Thymus (tissue), 11 donors: ENCODE data around the gene KDELR1. TPM values are rescaled to one million over a fixed set of nuclear protein-coding genes. Genes with fewer than 3 reads are reported as not detected.

Experiments used
- DNase-seq, 9 donors: peaks; one replicate each; pipeline ENCODE4 v3.0.0-alpha.2; 2013; ENCODE audit warnings: low spot score in 9 of 9, low read depth in 6 of 9, missing footprints in 1 of 9
- H3K27ac ChIP-seq, 2 donors: one replicate each; pipeline ENCODE4 v1.5.1; 2013; ENCODE audit warnings: control low read depth in 1 of 2, low read depth in 1 of 2, low read length in 1 of 2, mild to moderate bottlenecking in 1 of 2, moderate library complexity in 1 of 2
- H3K27me3 ChIP-seq, 2 donors: one replicate each; pipeline ENCODE4 v1.5.1; 2013; ENCODE audit warnings: low read length in 1 of 2; ENCODE audit not compliant: control insufficient read depth in 2 of 2, insufficient read depth in 1 of 2
- H3K36me3 ChIP-seq, 2 donors: one replicate each; pipeline ENCODE4 v1.5.1; 2013; ENCODE audit warnings: low read length in 1 of 2, mild to moderate bottlenecking in 1 of 2, moderate library complexity in 1 of 2; ENCODE audit not compliant: control insufficient read depth in 2 of 2, insufficient read depth in 2 of 2
- H3K4me1 ChIP-seq, 2 donors: one replicate each; pipeline ENCODE4 v1.5.1; 2013; ENCODE audit warnings: low read length in 2 of 2; ENCODE audit not compliant: control insufficient read depth in 2 of 2, insufficient read depth in 2 of 2
- H3K4me3 ChIP-seq, 2 donors: one replicate each; pipeline ENCODE4 v1.5.1; 2013; ENCODE audit warnings: low read length in 2 of 2, control low read depth in 1 of 2, mild to moderate bottlenecking in 1 of 2
- H3K9me3 ChIP-seq, 2 donors: one replicate each; pipeline ENCODE4 v1.5.1; 2013; ENCODE audit warnings: low read length in 1 of 2, mild to moderate bottlenecking in 1 of 2; ENCODE audit not compliant: control insufficient read depth in 2 of 2, insufficient read depth in 1 of 2
- WGBS: extraction: QIAGEN DNeasy Blood & Tissue Kit; methylation state at CpG from one replicate; pipeline ENCODE4 v1.1.7; 2013; 5-methylcytosine and 5-hydroxymethylcytosine counted together
- polyA plus RNA-seq: library from polyadenylated mRNA; stranded (reverse); fragments of 200-250 nt; gene quantifications from one replicate; pipeline ENCODE4 v1.2.3, GENCODE V29; 2013
- total RNA-seq: library from RNA; stranded (reverse); fragments of 120-200 nt; gene quantifications from one replicate; pipeline ENCODE4 v1.2.4, GENCODE V29; 2013
- donor health status: healthy.

The KDELR1 gene
- total and polyA plus RNA-seq, 2 donors, result 20.7 to 81.0 TPM

DNA sequence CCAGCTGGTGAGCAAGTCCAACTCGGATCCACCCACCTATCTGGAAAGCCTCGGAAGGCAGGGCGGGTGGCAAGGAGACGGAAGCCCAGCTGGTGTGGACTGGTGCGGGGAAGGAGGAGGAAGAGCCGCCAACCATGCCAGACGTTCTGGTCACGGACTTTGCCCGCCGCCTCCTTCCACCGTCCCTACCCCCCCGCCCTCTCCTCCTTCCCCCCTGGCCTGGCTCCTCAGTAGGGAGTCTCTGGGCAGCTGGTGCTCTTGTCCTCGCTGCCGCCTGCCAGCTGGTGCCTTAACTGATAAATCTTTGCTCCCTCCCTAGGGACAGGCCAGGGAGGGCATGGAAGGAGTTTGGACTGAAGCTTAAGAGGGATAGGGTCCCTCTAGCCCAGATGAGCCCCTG is 22.4 kb downstream of the KDELR1 start:
- DNase-seq, result no peak
- Histone ChIP-seq H3K36me3 (no peaks in the 10 kb centered on the region), H3K27ac (no peak overlapping the region), H3K4me3 (no peak overlapping the region), H3K27me3 (peaks cover 0 to 3% of the 10 kb centered on the region in 2 donors), H3K9me3 (no peaks in the 10 kb centered on the region), H3K4me1 (peaks cover 3 to 9% of the 10 kb centered on the region in 2 donors)
- WGBS, result 95% methylated on average over 14 of the region's 14 CpGs

DNA sequence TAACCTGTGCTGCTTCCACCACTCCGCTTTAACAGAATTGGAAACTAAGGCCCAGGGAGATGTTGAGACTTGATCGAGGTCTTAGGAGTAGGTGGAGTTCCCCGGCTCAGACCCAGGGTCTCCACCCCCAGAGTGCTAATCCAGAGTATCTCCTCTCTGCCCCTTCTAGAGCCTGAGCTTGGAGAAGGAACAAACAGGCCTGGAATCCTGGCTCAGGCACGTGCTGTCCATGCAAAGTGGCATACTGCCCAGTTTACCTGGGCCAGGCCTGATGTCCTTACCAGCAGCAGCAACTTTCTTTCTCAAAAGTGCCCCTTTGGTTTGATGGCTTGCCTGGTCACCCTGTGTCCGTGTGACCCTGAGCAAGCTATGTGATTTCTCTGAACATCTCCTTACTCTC is 23.5 kb downstream of the KDELR1 start:
- no peak overlapping the region for H3K4me3 ChIP-seq
- no peaks in the 10 kb centered on the region for H3K27me3 ChIP-seq
- WGBS, result 94% methylated on average over 5 of the region's 5 CpGs
- peaks cover 0 to 8% of the 10 kb centered on the region in 2 donors for H3K9me3 ChIP-seq
- H3K36me3 ChIP-seq, result no peaks in the 10 kb centered on the region
- peaks cover 3 to 18% of the 10 kb centered on the region in 2 donors for H3K4me1 ChIP-seq
- H3K27ac ChIP-seq, result no peak overlapping the region
- DNase-seq, result no peak

DNA sequence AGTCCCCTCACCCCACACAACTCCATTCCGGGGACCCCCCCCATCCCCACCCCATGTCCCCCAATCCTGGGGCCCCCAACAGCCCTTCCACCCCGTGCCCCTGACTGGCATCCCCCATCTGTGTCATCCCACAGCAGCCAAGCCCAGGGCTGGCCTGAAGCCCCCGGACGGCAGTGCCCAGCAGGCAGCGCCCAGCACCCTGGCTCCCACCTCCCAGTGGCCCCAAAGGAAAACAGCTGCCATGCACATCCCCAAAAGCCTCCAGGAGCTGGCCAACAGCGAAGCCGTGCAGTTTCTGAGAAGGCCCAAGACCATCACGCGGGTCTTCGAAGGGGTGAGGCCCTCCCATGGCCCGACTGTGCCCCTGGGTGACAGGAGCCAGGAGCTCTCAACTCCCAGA is 25.7 kb downstream of the KDELR1 start:
- Histone ChIP-seq H3K4me1 (peaks cover 3 to 19% of the 10 kb centered on the region in 2 donors), H3K9me3 (peaks cover 0 to 8% of the 10 kb centered on the region in 2 donors), H3K4me3 (no peak overlapping the region), H3K27ac (no peak overlapping the region), H3K27me3 (no peaks in the 10 kb centered on the region), H3K36me3 (peaks cover 0 to 3% of the 10 kb centered on the region in 2 donors)
- 98% methylated on average over 11 of the region's 11 CpGs for WGBS
- DNase-seq, result no peak

DNA sequence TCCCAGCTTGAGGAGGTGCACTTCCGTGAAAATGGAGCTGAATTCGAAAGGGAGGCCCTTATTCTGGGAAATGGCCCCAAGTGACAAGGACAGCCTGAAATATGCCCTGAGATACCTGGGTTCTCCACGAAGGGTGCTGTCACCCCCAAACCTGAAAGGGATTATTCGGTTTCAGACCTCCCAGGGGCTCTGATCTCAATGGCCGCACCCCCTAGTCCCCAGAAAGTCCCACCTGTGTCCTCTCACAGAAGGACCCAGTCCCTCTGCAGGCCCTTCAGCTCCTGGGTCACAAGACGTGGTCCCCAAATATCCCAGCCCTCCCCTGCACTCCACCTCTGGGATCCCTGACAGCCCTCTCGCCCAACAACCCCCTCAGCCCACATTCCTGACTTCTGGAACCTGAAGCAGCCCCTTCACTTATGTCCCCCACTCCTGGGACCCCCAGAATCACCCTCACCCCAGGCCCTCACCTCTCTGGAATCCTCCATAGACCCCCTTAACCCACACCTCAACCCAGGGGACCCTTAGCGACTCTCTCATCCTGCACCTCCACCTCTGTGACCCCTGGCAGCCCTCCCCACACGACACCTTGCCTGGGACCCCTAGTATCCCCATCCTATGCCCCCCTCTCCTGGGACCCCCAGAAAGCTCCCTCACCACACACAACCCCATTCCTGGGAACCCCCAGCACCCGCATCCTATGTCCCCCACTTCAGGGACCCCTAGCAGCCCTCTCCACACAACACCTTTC is 26.6 kb downstream of the KDELR1 start:
- 69% methylated on average over 10 of the region's 10 CpGs for WGBS
- Histone ChIP-seq H3K27ac (peak overlapping the region; percentile 68 to 73), H3K4me3 (peak overlapping the region; percentile 64 to 70), H3K27me3 (no peaks in the 10 kb centered on the region), H3K36me3 (peaks cover 0 to 7% of the 10 kb centered on the region in 2 donors), H3K4me1 (peaks cover 3 to 19% of the 10 kb centered on the region in 2 donors), H3K9me3 (peaks cover 0 to 8% of the 10 kb centered on the region in 2 donors)
- DNase-seq, result no peak

DNA sequence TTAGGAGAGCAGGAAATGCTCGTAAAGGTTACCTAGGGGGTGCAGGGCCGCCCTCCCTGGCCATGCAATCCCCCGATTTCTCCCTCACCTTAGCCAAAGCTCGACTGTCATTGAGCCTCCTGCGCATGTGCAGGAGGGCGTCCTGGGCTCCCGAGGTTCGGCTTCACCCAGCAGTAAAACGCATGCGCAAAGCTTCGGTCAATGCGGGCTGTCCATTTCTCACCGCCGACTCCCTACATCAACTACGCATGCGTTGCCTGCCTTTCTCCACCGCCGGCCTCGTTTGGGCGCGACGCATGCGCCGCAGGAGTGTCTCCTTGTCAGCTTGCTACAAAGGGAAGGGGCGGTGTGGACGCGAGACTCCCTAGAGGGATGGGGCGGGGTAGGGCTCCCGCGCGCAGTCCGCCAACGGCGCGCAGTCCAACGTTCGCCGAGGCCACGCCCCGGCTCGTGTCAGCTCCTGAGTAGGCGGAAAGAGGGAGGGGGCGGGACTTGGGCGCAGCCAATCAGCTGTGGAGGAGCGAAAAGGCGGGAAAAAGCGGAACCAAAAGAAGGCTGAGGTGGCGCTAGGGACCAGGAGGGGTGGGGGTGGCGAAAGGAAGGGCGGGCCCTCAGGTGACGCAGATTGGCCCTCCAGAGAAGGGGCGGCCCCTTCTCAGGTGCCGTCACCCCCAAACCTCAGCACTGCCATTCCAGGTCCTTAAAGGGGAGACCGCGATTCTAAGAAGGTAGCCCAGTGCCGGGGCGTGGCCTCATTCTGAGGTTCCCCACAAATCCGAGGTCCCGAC is 27.3 kb downstream of the KDELR1 start, which contains the start of the genes SYNGR4 and TMEM143:
SYNGR4 (plus strand) TSS at position 558 of the 788 bp plus-strand sequence. CDS start 1,476 bp downstream, outside the sequence.
TMEM143 (minus strand) TSS at position 131 of the 788 bp plus-strand sequence; CDS start at position 111, 20 bp downstream.
- peaks cover 0 to 8% of the 10 kb centered on the region in 2 donors for H3K9me3 ChIP-seq
- under 1% methylated on average over 59 of the region's 59 CpGs for WGBS
- H3K27ac ChIP-seq, result peak within 1 kb of the TSS; percentile 90 to 96
- H3K27me3 ChIP-seq, result no peaks in the 10 kb centered on the region
- H3K4me3 ChIP-seq, result peak within 1 kb of the TSS; percentile 64 to 70
- H3K36me3 ChIP-seq, result peaks cover 0 to 10% of the 10 kb centered on the region in 2 donors
- DNase-seq, result peak; percentile 97 to 100 (median 99)
- H3K4me1 ChIP-seq, result peaks cover 3 to 19% of the 10 kb centered on the region in 2 donors

DNA sequence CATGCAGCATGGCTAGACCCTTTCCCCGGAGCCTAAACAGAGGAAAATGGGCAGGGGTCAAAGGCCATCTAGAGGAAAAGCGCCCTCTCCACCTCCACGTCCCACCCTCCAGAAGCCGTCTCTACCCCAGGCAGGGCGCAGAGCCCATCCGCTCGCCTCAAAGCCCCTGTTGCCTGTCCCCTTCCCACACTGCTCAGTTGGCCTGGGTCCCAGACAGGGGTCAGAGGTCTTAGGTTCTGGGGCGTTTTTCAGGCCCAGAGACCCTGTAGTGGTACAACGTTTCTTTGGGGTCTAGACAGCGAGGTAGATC is 27.9 kb downstream of the KDELR1 start:
- Histone ChIP-seq H3K27ac (peak overlapping the region; percentile 90 to 96), H3K27me3 (no peaks in the 10 kb centered on the region), H3K36me3 (peaks cover 2 to 15% of the 10 kb centered on the region in 2 donors), H3K4me1 (peaks cover 3 to 19% of the 10 kb centered on the region in 2 donors), H3K4me3 (peak overlapping the region; percentile 64 to 70), H3K9me3 (peaks cover 0 to 8% of the 10 kb centered on the region in 2 donors)
- no peak for DNase-seq
- WGBS, result 12% methylated on average over 10 of the region's 10 CpGs

DNA sequence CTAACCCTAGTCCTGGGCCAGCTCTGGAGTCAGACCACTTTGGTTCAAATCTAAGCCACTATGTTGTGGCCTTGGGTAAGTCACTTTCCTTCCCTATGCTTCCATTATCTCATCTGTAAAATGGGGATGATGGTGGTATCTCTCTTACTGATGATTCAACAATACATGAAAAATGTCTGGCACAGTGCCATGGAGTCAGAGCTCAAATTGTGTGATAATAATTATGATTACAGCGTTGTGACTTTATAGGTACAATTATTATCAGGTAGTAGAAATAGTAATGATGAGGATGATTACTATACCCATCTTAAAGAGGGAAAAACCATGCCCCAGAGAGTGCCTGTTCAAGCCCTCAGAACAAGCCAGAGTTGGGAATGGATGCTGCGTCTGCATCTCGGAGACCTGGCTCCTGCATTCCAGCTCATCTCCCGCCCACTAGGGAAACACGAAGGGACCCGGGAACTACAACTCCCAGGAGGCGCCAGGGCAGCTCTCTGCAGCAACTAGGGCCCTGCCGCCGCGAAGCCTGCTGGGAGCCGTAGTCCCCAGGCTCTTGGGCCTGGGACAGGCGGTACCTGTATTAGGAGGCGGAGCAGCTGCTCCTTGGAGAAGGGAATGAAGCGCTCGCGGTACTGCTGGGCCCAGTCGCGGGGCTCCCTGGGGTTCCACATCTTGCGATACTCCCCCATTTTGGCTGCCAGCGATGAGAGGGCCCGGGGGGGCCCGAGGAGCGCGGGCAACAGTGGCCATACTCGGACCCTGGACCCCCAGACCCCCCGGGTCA is 28.4 kb downstream of the KDELR1 start:
- H3K36me3 ChIP-seq, result peaks cover 2 to 19% of the 10 kb centered on the region in 2 donors
- DNase-seq, result peak; percentile 76 to 93 (median 82)
- H3K4me1 ChIP-seq, result peaks cover 3 to 19% of the 10 kb centered on the region in 2 donors
- H3K27me3 ChIP-seq, result no peaks in the 10 kb centered on the region
- H3K27ac ChIP-seq, result peak overlapping the region; percentile 90 to 96
- 4% methylated on average over 26 of the region's 26 CpGs for WGBS
- peaks cover 0 to 8% of the 10 kb centered on the region in 2 donors for H3K9me3 ChIP-seq
- H3K4me3 ChIP-seq, result peak overlapping the region; percentile 64 to 70

DNA sequence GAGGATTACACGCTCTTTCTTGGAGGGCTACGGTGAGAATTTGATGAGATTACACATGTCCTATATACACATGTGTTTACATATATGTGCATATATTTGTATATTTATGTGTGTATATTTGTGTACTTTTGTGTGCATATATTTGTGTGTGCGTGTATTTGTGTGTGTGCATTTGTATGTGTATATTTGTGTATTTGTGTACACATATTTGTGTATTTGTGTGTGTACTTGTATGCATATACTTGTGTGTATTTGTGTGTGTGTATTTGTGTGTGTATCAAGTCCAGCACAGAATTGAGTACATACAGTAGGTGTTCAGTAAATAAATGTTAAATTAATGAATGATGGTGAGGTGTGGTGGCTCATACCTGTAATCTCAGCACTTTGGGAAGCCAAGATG is 29.4 kb downstream of the KDELR1 start:
- Histone ChIP-seq H3K9me3 (peaks cover 0 to 8% of the 10 kb centered on the region in 2 donors), H3K36me3 (peaks cover 2 to 19% of the 10 kb centered on the region in 2 donors), H3K27me3 (no peaks in the 10 kb centered on the region), H3K4me3 (no peak overlapping the region), H3K4me1 (peaks cover 3 to 19% of the 10 kb centered on the region in 2 donors), H3K27ac (no peak overlapping the region)
- over 99% methylated on average over 3 of the region's 3 CpGs for WGBS
- DNase-seq, result no peak
